GM19328 (cell line): Measurements from ENCODE around the gene SAP30L.

Experiments
- ATAC-seq: cut with Tn5 transposase; IDR thresholded peaks from one replicate; pipeline ENCODE4 v1.9.1; 2021; ENCODE audit warnings: mild to moderate bottlenecking, moderate library complexity; ENCODE audit not compliant: unreplicated experiment

The SAP30L gene

DNA sequence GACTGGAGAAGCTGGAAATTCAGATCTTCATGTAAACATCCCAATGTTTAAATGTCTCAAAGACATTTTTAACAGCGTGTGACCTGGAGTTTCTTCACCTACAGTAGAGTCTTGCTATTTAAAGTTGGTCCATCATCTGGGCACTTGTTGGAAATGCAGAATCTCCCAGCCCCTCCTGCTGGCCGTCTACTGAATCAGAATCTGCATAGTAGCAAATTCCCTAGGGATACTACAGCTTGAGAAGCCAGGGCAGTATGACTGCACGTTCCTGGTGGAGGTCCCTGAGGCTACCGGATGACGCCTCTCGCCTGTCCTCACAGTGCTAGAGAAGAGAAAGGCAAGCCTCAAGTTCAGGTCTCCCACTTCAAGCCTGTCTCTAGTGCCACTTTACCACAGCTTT is 15.7 kb downstream of the SAP30L start:
- ATAC-seq, result no peak

DNA sequence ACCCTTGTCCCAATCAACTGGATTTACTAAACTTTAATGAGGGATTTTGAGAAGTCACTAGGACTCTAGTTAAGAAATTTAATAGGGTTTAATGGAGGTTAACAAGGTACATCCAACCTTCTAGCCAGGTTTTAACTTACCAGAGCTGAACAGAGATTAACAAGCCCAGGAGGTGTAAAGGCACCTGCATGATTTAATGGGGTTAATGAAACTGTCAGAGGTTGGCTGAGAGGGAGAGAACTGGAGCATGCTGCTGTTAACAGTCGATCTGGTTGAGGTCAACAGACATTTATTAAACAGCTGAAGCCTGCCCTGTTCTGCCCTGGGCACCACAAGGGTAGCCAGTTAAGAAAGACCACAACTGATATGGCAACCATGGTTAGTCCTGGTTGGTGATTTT is 18.6 kb downstream of the SAP30L start:
- ATAC-seq, result no peak

DNA sequence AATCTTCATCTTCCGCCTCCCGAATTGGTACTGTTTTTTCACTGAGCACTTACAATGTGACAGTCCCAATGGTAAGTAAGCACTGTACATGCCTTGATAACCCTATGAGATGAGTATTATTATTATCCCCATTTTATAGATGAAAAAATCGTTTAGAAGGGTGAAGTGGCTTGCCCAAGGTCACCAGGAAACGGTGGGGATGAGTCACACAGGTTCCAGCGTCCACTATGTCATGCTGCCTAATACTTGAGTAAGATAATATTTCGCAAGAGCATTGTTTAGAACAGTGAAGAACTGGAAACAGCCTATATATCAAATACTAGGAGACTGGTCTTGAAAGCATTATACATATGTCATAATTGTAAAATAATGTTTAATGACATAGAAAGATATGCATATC is 19.4 kb downstream of the SAP30L start:
- ATAC-seq, result no peak

DNA sequence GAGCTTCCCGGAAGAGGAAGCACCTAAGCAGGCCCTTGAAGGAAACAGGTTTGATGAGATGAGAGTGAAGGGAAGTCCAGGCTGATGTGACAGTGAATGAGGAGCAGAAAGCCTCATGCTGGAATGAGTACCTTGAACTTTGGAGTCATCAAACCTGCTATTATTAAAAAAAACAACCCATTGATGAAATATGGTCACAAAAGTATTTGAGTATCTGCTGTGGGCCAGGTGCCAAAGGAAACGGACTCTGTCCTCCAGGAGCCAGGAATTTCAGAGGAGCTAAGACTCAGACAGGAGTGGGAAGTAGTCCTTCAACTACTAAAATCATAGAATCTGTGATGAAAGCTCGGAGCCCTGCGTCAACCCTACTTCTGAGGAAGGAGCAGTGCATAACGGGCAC is 20.4 kb downstream of the SAP30L start:
- no peak for ATAC-seq

DNA sequence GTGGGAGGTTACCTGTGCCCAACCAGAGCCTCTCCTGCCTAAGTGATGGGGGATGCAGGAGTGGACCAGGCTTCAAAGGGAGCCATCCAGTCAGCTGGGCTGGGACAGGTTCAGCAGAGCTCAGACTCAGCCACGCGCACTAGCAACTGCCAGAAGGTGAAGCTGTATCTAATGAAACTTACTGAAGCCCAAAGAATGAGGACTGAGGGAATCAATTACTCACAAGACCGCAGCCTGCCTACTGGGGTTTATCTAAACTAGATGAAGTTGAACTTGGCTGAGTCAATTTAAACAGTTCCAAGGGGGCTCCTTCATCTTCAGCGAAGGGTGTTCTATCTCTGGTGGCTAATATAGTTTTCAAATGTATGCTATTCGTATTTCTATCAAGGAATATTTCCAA is 20.9 kb downstream of the SAP30L start:
- no peak for ATAC-seq

DNA sequence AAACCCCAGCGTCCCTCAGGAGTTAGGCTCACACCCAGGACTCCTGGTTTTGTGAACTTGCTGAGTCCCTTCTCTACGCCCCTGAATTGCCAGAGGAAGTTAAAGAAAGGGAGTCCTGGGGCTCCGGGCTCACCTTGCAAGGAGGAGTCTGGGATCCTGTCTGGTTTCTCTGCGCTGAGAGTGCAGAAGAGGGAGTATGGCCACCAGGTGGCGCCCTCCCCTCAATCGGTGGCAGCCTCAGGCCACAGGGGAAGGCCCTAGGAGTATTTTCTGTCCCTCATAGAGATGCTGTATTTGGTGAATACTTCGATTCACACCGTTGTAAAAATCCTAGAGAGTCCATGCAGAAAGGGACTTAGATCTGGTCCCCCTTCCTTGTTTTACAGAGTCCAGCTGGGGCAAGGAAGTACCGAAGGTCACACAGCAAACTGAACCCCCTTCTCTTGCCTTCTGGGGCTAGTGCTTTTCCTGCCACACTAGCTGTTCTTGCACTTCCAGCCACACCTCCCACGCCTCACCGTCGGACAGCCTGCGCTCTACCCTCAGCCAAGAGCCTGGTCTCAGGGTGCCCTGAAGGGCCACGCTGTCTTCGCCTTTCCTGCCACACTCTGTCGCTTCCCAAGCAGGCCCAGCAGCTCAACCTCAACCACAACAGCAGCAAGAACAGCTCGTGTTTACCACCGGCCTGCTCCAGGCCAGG is 22.0 kb downstream of the SAP30L start:
- peak; percentile 91 for ATAC-seq

DNA sequence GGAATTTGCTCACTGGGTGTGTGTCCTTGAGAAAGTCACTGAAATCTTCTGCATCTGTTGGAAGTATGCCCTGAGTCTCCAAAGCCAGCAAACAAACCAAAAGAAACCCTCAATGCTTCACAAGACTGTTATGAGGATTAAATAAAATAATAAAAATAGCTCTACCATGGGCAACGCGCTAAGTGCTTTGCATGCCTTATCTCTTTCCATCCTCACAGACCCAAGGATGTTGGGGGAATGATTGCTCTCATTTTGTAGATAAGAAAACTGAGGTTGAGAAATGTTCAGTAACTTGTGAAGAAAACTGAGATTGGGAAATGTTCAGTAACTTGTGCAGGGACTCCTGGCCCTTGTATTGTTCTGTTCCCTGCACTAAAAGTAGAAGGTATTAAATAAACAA is 24.3 kb downstream of the SAP30L start:
- no peak for ATAC-seq

DNA sequence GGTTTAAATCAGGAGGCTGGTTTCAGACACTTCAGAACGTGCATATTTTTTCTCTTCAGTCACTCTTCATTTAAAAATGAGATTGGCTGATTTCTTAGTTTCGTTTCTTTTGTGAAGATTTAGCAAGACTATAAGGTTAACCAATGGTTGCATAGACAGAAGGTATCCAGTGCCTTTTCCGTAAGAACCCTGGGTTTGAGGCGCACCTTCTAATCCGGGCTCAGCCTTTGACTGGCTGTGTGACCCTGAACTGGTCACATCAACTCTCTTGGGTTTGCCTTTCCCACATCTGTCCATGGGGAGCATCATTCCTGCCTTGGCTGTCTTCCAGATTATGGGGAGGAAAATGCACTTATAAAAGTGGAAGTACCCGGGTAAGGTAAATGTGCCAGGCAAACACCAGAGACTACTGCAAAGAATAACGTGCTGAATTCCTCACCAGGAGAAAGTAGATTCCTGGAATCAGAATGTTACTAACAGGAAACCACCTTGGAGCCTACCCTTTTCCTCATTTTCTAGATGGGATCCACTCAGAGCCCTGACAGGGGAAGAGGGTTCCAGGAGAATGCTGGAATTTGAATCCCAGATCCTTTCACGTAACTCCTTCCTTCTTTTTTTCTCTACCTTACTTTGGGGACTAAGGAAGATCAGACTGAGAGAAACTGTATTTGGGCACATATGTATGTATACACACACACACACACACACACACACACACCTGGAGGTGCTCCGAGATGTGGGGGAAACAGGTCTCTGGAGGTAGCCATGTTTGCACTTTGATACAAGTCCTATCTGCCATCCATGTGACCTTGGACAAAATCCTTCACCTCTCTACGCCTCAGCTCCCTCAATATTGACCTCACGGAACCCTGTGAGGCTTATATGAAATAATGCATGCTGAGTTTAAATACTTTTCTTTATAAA is 25.4 kb downstream of the SAP30L start:
- ATAC-seq, result no peak

DNA sequence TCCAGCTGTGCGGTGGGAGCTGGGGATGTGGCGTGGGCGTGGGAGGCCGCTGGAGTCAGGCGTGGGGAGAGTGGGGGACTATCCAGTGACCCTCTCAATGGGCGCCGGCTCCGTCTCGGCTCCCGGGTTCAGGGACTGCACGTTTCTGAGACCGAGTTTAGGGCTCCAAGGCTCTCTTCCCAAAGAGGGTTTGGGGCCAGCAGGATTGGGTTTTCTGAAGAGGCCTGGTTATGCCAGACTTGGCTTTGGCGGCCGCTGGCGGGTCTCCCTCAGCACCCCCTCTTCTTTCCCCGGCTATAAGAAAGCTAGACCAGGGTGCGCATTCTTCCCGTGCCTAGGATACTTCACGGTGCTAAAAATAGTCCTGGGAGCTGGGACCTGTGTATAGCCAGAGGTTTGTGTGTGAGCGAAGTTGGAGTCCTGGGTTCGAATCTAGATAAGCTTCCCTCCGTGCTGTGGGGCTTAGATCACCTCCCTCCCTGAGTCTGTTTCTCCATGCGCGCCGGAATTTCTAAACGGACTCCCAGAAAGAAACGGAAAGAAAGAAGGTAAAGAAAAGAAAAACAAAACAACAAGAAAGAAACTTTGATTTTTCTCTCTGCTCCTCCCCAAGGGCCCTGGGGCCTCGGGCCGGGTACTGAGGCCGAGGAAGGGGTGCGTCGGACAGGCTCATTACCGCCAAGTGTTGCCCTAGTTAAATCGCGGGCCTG is 27.2 kb downstream of the SAP30L start:
- ATAC-seq, result no peak

DNA sequence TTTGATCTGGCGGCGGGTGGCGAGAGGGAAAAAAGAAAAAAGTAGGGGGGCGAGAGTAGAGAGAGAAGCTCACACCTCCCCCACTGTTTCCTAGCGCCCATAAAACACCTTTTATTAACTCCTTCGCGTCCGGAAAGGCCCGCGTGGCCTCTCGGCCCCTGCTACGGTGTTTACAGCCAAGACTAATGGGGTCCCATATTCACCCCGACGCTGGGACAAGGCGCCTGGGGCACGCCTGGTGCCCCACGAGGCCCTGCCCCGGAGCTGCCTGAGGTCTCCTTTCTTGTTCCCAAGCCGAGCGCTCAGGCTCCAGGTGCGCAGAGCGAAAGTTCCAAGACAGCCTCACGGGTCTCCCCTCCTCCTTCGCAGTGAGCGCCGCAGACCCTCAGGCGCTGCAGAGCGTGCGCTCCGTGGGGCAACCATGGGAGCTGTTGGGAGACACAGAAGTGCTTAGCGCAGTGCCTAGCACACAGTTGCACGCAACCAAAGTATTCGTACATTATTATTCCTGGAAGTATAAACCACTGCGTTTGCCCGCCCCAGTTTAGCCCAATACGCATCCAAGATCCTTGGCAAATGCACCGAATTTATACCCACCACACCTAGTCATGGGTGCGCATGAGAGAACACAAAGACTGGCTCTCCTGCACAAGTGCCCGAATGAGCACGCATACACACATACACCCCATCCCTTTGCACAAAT is 27.9 kb downstream of the SAP30L start:
- no peak for ATAC-seq

DNA sequence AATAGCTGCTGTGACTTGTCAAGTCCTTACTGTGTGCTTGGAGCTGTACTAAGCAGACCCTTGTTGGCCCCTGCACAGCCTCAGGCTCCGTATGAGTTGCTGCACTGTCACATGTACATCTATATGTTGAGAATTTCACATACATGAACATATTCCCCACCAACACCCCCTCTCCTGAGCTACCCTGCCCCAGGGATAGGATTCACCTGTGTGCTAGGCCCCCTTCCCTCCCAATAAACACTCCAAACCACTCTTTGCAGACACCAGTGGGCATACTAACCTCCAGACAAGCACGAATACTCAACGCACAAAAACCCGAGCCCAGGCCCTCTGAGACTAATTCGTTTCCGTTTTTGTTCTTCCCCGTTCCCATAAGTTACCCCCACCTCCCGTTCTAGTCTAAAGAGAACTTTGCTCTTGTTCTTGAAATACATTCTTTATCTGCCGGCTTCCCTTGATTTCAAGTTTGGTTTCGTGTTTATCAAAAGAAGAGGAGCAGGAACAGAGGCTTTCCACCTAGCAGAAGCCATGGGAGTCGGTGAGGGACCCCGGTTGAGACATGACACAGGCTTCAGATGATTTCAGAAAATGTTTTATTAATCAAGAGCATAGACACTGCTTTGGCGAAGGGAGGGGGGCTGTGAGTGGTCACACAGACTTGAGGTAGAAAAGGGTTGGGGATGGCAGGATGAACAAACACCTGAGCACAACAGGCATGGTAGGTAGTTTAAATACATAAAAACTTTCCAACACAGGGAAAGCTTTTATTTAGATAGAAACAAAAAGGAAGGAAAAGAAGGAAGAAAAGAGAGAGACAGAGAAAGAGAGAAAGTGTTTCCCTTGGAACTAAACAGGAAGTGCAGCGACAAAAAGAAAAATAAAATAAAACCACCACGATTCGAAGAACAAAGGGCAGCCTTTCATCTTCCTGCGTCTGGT is 28.9 kb downstream of the SAP30L start:
- ATAC-seq, result no peak

DNA sequence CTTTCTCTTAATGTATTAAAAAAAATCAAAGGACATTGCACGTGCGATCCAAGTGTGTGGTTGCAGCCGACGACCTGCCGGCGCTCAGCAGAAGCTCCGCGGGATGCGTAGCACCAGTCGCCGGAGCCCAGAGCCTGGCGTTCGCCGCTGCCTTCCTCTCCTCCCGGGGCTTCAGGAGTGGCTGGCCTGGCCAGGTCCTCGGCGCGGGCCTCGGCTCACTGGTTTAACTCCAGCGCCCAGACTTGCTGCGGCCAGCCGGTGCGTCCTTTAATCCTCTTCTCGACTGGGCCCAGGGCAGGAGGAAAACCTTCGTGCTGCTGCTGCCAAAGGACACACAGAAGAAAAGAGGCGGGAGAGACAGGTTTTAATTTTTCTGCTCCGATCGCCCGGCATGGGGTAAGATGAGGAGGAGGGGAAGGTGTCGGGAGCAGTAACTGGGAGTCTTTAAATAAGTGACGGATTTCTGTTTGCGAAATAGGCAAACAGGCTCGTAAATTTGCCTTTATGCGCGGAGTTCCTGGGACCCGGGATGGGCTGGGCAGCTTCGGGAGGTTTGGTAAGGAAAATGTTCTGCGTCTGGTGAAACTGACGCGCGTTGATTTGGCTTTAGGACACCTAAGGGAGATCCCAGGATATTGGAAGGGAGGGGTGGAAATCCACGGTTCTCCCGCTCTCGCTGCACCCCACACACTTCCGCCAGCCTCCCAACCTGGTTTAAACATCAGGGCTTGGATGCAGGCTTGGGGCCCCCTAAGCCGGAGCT is 30.0 kb downstream of the SAP30L start:
- no peak for ATAC-seq

DNA sequence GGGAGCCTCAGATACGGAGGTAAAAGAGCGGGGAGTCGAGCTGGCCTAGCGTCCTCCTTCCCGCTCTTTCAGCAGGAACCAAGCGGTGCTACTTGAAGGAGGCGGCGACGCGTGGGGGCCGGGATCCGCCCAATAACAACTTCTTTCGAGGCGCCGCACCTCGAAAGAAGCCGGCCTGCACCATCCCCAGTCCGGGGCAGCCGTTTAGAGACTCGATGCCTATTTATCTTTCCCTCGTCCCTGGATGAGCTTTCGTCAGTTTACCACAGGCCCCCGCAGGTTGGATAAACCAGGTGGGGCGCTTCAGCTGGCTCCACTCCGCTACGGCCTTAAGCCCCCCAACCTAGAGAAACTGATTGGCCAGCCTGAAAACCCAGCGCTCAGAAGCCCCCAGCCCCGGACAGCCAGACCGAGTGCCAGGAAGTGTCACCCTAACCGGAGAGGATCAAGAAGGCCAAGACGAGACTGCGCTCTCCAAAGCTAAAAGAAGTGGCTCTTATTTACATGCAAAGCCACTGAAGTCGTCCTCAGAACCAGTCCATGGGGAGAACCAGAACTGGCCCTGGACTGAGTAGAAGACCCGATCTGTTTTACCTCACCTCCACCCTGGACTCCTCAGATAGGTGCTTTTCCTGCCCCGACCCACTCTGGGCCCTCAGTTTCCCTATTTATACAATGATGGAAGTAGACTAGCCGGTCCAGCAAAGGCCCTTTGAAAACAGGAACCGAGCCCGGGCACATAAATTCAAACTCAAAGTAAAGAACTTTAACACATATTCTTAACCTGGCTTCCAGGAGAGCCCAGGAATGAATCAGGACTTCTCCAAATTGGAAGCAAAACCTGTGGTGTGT is 30.8 kb downstream of the SAP30L start:
- ATAC-seq, result no peak

DNA sequence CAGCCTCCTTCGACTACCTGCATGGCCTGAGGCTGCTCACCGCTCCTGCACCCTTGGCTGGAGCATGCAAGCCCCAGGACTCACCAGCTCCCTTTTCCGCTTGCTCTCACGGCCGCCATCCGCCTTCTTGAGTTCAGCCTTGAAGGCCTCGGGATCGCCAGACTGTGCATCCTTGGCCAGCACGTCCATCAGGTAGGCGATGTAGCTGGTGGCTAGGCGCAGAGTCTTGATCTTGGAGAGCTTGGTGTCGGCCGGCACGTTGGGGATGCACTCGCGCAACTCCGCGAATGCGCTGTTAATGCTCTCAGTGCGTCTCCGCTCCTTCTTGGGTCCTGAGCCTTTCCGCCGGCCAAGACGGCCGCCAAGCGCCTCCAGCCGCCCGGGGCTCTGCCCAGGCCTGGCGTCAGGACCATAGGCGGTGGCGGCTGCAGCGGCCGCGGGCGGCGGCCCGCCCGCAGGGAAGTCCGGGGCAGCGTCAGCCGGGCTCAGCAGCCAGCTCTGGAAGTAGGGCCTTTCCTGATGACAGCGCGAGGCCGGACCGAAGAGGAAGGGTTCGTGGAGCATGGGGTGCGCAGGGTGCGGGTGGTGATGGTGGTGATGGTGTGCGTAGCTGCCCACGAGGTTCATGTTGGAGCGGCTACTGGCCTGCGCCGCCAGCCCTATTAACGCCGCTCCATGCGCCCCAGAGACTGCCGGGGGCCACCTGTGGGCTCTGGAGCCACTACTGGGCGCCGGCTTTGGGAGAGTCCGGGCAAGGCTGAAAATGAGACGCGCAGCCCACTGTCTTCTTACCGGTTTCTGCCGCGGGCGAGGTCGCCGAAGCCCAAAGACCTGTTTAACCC is 31.8 kb downstream of the SAP30L start:
- no peak for ATAC-seq

DNA sequence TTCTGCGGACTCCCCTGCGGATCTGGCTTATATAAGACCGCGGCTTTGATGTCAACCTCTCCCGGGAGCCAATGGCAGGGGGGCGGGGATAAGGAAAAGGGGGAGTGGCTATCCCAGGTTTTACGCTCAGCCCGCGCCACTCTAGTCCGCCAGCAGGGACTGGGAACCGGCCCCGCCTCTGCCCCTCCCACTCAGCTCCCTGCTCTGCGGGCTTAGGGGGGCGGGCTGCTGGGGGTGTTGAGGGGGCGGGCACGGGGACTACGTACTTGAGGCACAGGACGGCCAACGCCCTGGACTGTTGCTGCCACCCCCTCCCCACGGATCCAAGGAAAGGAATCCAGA is 32.4 kb downstream of the SAP30L start, which contains the start of gene HAND1:
Gene HAND1, minus strand, starts transcription at position 4 of the 342 bp plus-strand sequence. CDS start 219 bp downstream, outside the sequence.
- ATAC-seq, result no peak

DNA sequence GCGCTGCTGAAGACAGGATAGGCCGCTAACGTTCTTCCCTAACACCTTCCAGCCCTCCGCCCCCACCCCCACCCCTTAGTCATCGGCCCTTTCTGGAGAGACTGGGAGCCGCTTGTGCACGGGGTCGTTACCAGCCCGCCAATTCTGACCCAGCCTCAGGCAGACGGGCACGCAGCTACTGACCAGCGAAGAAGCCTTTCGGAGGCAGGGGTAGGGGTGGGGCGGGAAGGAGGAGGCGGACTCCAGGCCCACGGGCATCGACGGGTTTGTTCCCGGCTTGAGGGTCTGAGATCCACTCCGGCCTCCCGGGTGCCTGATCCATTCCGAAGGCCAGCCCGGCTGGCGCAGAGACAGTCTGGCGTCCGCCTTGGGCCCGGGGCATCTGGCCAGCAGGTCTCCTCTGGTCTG is 33.0 kb downstream of the SAP30L start:
- no peak for ATAC-seq

DNA sequence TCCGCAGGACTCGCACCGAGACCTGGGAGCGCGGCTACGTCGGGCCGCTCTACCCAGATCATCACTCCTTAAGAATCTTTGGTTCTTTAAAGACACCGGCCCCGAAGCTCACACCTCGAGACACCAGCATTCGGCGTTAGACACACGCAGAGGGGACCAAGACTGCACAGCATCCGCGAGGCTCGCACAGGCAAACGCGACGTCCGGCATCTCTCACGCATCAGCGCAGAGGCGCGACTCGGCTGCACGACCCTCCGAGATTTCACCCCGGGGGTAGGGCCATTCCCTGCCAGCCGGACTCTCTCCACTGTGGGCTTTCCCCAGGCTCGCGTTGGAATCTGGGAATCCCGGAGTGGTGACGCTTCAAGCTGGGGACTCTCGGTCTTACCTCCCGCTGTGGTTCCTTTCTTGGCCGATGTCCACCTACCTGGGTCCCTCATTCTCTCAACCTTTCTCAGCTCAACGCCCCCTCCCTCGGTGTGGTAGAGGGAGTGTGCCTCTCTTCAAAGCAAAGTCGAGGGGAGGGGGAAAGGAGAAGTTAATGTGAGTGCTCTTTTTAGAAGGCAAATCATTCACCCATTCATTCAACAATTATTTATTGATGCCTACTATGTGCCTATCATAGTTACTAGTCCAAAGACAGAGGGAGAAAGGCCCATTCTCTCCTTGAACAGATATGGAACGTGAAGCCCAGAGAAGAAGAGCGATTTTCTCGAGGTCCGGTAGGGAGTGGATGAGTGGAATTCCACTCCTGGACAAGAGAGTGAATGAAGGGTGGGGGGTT is 33.6 kb downstream of the SAP30L start:
- ATAC-seq, result no peak
